HG02840 (cell line): Measurements from ENCODE around the gene TULP1.

Experiments
- ATAC-seq: cut with Tn5 transposase; IDR thresholded peaks from one replicate; pipeline ENCODE4 v1.9.1; 2021; ENCODE audit warnings: mild to moderate bottlenecking, moderate library complexity, moderate number of reproducible peaks; ENCODE audit not compliant: unreplicated experiment, low FRiP score

TULP1 gene

DNA sequence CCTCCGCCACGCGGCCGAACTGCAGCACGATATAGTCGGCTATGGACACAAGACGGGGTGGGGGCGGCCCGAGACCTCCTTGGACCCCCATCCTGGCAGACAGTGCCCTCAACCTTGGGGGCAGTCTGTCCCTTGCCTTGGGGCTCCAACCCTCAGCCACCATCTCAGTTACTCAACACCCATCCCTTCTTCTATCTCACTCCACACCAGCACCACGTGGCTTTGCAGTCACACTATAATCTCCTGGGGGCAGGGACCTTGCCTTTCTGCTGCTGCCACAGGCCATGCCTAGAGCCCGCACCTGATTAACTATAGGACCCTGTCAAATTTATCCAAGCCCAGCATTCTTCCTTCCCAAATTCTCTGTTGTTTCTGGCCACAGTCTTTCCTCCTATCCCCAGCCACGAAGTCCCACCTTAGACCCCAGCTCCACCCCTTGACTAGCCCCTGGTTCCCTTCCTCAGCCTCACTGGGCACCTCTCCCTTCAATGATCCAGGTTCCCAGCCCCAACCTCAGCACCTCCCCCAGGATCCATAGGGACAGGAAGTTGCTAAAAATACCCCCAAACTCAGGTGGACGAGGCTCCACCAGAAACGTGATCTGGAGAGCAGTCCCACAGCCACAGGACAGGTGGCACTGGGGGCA is 14.2 kb downstream of the TULP1 start:
- ATAC-seq = no peak

DNA sequence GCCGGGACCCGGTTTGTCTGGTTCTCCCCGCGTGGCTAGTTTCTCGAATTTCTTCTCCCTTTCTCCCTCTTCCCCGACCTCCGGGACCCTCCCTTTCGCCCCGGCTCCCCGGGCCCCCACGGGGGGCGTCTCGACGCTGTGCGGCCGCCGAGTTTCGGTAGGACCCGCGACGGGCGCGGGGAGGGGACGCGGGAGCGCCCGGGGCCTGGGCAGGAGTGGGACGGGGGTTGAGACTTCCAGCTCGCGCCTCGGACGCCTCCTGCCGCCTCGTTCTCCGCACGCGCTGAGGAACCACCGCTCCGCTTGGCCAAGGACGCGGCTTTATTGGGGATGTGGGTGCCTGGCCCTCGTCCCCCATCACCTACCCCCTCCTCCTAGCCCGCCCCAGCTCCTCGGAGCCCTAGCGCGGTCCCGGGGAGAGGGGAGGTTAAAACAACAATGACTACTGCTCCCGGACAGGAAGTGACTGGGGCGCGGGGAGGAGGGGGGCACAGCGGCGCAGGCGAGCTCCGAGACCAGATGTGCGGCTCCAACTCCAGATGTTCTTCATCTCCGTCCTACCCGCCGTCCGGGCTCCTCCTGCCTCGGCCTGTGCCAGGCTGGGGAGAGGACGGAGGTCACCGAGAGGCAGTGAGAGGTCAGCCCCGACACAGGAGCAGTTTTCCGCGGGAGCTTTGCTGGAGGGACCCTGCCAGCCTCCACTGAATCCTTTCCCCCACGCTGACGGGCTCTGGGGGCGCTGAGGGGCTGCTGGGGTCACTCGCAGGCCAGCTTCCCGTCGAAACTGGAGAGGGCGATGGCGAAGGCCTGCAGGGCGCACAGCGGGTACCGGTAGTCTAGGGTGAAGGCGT is 14.9 kb downstream of the TULP1 start:
- no peak for ATAC-seq

DNA sequence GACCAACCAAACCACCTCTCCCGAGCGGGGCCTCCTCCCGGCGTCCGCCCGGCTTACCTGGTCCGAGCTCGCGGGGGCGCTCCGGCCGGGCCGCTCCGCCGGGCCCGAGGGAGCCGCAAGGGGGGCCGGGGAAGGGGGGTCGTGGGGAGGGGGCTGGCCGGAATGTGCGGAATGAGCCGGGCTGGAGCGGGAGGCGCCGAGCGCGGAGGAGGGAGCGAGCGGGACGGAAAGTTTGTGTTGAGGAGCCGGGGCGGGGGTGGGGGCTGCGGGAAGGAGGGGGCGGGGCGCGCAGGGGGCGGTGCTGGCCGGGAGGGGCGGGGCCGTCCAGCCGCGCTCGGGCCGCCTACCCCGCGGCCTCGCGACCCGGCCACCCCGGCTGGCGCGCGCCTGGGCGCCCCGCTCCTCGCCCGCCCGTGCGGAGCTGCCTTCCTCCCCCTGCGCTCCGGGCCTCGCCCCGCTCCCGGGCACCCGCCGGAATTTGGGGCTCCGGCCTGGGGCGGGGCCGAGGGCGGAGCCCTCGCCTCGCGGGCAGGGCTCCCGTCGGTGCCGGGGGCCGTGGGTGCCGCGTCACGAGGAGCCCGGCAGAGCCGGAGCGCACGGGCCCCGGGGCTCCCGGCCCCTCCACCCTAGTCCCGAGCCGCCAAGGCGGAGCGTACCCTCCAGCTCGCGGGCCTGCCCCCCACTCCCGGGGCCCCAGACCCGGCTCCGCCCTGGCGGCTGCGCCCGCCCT is 15.7 kb downstream of the TULP1 start, which contains the start of gene TEAD3:
TSS of gene TEAD3 (minus strand) at position 239 of the 730 bp plus-strand sequence.
- no peak for ATAC-seq

DNA sequence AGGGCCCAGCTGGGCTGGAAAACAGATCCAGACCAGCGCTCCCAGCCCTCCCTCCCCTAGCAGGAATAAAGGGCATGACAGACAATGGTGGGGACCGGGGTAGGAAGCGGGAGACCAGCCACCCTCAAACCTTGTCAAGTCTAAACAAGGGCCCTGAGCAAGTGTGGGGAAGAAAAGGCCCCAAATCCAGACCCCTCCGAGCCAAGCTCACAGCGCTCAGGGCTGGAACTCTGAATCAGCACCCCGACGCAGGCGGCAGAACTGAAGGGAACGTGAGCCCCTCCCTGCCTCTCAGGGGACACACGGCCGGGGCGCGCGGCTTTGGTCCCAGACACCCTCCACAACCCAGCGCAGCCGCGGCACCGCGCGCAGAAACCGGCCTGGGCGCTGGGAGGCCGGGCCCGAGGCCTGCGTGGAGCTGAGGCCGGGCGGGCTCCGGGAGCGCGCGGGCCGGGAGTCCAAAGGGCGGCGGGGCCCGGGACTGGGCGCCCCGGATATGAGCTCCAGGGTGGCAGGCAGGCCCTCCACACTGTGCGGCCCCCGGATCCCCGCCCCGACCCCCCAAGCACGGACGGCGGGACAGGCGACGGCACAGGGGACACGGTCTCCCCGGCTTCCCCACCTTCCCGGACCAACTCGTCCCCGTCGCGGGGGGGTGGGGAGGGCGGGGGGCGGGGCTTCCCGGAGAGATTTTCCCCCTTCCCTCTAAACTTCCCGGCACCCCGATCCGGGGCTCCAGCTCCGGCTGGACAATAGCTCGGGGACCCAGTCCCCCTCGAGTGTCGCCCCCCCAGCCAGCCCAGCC is 16.5 kb downstream of the TULP1 start:
- no peak for ATAC-seq

DNA sequence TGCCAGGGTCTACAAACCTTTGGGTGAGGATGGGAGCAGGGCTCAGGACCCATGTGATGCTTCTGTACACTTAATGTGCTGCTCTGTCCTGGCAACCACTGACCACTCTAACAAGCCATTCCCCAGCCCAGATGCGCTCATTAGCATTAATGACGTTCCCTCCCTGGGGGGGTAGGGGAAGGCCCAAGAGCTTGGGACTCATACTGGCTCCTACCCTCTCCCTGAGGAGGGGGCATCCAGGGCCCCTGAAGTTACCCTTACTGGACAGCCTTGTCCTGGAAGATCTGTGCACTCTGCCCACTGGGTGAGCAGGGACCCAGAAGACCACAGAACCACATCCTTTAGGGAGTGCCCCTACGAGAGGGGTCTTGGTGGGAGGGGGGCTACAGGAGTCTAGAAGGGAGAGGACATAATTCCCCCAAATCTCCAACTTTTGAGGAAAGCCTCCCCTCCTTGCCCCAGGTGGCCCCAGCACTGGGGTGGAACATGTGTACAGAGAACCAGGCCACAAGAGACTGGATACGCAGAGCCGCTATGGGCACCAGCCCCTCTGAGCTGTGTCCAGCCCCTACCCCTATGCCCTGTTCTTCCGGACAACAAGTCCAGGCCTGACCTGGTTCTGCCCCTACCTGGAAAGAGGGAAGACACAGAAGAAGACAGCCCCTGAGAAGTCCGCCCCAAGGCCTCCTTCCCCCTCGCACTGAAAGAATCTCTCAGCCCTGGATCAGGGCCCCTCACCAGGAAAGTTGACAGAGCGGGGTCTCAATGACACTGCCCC is 17.2 kb downstream of the TULP1 start:
- ATAC-seq = no peak

DNA sequence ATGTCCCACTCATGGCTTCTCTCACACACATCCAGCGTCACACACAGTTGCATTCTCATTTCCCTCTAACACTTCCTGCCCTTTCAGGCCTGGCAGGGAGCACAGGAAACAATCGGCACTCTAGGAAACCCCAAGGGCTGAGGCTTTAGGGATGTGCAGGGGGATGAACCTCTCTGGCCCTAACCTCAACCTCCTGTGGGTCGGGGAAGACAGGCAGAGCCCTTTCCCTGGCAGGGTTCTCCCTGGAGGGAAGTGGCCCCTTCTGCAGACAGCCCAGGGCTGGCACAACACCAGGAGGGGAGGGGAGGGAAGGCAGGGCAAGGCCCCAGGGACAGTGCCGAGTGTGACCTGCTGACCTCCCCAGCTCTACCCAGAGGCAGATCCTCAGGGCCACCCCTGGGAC is 18.5 kb downstream of the TULP1 start:
- no peak for ATAC-seq

DNA sequence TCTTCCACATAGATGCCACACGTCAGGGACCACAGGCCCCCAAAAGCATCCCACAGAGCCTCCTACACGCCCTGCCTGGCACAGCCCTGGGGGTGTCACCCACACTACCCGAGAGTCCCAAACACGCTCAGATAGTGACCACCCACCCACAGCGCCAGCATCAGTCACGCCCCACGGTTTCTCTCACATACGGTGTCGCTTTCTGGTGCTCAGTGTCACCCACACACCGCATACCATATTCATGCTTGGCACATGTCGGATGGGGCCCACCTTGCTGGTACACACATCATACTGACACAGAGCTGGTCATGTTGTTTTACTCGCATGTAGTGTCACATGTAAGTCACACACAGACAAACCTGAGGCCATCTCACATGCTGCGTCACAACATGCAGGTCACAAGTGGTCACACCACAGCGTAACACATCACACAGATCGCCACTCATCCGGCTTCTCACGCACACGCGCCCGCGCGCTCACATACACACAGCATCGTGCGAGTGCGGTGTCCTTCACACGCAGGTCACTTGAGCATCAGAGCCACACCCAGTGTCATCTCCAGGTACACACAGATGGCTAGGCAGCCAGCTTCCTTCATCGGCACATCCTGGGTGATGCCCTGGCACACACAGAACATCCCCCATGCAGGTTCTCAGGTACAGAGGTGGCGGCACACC is 19.3 kb downstream of the TULP1 start:
- no peak for ATAC-seq

DNA sequence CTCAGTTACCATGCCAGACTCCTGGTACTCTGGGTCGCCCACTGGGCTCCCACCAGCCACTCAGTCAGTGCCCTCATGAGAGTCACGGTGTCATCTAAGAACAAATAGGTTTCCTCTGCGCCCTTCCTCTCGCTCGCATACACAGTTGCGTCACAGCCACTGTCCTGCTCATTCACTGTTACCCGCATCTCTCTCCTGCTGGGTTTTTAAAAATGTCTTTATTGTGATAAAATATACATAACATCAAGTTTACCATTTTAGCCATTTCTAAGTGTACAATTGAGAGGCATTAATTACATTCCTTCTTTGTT is 19.8 kb downstream of the TULP1 start:
- ATAC-seq = no peak

DNA sequence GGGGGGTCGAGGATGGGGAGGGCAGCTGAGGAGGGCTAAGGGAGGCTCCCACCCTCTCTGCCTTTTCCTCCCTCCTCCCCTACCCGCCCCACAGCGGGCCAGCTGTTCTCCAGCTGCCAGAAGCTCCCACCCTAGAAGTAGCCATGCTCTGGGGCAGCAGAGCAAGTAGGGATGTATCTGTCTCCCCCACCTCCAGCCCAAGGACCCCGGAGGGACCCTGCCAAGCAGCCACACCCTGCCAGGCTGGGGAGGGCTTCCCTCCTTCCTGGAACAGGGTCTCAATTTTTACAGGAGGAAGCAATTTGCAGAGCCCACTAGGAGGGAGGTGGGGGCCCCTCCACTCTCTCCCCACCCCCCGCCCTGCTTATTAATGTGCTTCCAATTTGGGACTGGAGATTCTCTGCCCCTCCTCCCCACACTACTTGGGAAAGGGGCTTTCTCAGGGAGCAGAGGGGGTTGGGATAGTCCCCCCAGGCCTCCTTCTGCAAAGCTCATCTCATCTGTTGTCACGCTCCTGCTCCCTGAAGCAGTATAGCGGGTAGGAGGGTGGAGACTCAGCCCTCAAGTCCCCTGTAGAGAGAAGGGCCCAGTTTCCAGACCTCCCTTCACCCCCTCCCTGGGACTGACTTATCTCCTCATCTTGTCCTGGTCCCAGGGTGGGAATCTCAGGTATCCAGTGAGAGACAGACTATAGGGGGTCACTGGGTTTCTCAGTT is 20.3 kb downstream of the TULP1 start:
- no peak for ATAC-seq

DNA sequence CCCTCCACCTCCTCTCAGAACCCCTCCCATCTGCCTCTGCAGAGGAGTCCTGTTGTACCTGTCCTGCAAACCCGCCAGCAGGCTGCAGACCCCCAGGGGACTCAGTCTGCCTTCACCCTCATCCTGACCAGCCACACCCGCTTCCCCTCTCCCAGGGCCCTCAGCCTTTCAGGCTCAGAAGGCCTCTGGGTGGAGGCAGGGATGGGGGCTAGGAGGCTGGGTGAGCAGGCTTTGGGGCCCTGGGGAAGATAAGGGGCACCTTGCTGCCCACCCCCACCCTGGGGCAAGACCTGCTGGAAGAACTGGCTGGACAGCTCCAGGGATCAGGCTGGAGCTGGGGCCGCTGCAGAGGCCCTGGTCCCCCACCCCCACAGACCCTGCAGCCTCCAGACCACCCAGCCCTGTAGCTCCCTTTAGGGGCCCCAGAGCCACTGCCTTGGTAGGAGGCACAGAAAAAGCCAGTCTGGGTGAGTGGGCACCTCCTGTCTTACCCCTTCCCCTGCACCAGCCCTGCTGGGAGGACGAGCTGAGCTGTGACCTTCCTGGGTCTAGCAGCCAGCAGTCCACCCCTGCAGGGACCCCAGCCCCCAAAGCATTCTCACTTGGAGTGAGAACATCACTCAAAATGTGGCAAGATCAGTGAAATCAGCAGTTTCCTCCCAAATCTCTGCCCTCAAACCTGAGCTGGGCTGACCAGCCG is 21.0 kb downstream of the TULP1 start:
- ATAC-seq = no peak

DNA sequence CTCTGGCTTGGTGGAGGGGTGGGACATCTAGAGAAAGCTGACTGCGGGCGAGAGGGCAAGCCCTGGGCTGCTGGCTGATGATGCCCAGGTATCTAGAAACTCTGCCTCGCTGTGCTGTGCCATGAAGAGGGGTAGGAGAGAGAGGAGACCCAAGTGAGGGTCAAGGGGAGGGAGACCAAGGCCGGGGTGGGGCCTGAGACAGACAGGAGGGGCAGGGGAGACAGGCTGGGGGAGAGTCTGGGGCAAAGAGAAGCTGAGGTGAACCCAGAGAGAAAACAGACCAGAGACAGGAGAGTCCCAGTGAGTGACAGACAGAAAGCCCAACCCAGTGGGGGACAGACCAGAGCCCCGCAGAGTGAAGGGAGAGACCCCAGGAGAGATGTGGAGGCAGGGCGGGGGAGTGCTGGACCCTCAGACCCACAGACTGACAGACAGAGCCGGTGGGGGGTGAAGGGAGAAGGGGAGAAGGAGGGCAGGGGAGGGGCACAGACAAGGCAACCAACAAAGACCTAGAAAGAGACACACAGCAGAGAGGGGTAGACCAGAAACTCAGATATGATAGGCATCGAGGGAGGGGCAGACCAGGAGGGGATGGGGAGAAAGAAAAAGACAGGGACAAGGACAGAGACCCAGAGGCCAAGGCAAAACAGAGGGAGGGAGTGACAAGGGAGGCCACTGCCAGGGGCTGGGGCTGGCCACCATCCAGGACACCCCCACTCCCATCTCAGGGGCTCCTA is 21.7 kb downstream of the TULP1 start:
- no peak for ATAC-seq

DNA sequence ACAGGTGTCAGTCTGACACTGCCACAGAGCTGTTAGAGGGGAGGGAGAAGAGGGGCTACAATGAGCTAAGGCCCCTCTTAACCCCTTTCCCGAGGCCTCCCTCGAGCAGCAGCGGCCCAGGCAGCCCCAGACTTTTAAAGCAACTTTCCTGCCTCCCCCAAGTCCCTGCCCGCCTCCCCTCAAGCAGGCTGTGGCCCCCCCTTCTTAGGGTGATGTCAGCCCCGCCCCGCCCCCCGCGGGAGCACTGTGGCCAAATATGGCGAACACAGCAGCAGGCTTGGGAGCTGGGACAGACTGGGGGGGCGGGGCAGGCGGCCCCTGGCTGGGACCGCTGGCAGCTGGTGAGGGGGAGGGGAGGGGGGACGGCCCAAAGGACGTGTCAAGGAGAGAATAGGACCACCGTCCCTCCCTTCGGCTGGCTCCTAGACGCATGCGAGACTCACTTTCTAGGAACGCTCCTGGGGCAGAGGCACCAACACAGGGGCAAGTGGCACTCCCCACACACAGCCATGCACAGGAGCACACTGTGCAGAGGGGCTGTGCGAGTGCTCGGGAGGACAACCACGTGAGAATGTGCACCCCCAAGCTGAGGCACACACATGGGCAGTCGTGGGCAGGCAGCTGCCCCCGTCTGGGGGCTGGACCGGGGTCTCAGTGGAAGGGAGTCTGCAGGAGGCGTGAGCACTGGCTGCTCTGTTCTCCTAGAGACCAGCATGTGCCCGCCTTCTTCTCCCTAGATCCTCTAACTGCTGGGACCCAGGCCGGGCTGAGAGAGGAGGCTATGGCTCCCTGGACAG is 22.5 kb downstream of the TULP1 start:
- no peak for ATAC-seq

DNA sequence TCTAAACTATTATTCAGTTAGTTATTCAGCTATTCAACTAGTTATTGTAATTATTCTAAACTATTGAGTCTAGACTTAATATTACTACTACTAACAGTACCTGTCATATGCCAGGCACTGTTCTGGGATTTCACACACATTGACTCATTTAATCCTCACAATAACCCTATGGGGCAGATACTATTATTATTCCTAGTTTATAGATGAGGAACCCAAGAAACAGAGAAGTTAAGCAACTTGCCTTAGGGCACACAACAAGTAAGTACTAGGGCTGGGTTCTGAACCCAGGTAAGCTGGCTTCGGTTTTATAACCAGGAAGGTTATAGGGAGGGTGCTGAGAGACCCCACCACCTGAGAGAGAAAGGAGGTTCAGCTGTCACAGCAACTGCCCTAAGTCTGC is 23.6 kb downstream of the TULP1 start:
- no peak for ATAC-seq

DNA sequence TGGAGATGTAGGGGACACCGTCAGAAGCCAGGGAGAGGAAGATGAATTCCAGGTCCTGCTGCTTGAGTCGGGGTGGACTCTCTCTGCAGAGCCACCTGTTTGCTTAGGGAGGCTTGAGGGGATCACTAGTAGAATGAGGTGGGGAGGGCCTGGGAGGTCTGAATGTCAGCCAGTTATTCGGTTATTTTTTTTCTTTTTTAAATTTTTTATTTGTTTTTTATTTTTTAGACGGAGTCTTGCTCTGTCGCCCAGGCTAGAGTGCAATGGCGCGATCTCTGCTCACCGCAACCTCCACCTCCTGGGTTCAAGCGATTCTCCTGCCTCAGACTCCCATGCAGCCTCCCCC is 24.2 kb downstream of the TULP1 start:
- ATAC-seq = no peak

DNA sequence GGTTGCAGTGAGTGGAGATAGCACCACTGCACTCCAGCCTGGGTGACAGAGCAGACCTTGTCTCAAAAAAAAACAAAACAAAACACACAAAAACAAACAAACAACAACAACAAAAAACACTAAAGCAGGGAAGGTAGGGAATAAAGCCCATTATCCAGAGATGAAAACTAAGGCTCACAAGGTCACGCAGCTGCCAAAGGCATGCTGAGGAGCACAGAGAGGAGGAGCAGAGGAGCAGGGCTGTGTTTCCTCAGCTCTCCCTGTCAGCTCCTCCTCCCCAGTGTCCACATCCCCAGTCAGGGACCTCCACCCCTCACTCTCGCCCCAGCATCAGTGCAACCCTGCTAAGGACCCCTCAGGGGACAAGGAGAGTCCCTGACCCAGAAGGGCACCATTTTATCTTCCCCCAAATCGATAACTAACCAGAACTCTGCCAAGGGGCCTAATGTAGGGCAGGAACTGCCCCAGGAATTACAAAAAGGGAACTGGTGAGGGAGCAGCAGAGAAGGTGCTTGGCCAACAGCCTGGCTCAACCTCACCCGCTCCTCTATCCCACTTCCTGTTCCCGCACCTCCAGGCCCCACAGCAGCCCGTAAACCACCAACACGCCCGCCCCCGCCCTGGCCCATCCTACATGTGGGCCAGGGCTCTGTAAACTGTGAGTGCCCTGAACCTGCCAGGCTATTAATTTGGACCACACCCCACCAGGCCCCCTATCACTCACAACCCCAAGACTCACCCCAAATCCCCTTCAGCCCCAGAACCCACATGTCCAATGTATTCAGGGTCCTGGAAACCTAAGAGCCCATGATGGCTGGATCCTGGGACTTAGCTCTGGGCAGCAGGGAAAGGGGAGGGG is 24.8 kb downstream of the TULP1 start:
- ATAC-seq = no peak
